ENCODE data around the gene TMEM266. TPM values are rescaled to one million over a fixed set of nuclear protein-coding genes. Genes with fewer than 3 reads are reported as not detected.

TMEM266 gene
- total RNA-seq, 1 donor, result under 0.01 TPM

DNA sequence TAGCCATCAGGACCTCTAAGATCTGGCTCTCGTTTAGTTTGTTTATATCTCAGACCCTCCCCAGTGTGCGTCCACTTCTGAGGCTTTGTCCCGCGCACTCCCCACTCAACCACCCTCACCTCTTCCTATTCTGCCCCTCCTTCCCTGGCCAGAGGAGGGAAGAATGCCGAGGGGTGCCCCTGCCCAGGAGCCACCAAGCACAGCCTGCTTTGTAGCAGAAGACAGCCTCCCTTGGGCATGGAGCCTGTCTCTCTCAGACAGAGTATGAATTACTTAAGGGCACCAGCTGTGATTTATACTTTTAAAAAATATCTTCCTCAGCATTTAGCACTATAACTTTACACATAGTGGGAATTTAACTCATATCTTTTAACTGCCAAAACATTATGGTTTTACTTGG is 6.0 kb downstream of the TMEM266 start:
- no peak for TF ChIP-seq CTCF (IDR thresholded peaks at IDR 0.05; ENCODE audit: insufficient read depth, low read depth, low read length)
- H3K4me3 ChIP-seq (ENCODE audit: low read depth, low read length), result no peak overlapping the region
- no peak for DNase-seq (ENCODE audit: low read depth)

GRCh38 chr15:76070192-76070591 is 10.4 kb downstream of the TMEM266 start:
- no peak for TF ChIP-seq CTCF (IDR thresholded peaks at IDR 0.05; ENCODE audit: insufficient read depth, low read depth, low read length)
- H3K4me3 ChIP-seq (ENCODE audit: low read depth, low read length), result no peak overlapping the region
- DNase-seq (ENCODE audit: low read depth), result no peak

DNA sequence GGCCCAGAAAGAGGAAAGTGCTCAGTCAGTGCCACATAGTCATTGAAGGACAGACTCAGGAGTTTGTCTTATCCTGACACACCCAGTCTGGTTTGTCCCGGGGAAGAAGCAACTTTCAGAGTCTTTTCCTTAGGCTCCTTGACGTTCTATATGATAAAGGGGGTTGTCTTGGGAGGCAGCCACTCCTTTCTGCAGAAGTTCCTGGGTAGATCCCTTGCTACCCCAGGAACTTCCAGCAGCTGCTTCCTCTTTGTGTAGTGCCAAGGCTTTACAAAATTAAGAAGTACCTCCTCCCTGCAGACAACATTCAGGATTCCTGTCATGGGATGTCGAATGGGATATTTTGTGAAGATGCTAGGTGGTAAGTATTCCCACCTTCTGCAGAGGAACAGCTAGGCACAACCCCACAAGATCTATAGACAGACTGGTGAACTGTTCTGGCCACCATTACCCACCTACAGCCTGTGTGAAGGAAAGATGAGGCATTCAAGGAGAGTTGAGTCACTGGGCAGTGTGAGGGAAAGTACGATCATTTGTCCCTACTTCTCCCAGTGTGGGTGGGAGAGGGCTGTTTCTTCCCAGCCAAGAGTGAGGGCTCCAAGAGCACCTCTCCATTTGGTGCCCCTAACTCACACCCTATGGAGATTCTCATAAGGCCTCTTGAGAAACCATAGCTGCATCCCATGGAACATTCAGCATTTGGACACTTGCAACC is 11.3 kb downstream of the TMEM266 start:
- DNase-seq (ENCODE audit: low read depth), result no peak
- no peak overlapping the region for H3K4me3 ChIP-seq (ENCODE audit: low read depth, low read length)
- no peak for TF ChIP-seq CTCF (IDR thresholded peaks at IDR 0.05; ENCODE audit: insufficient read depth, low read depth, low read length)

- TF ChIP-seq CTCF (IDR thresholded peaks at IDR 0.05; ENCODE audit: insufficient read depth, low read depth, low read length), result no peak
- no peak overlapping the region for H3K4me3 ChIP-seq (ENCODE audit: low read depth, low read length)
- no peak for DNase-seq (ENCODE audit: low read depth)
These were observed 12.0 kb downstream of the TMEM266 start for GRCh38 chr15:76071806-76072205.

- DNase-seq (ENCODE audit: low read depth), result no peak
- H3K4me3 ChIP-seq (ENCODE audit: low read depth, low read length), result no peak overlapping the region
- no peak for TF ChIP-seq CTCF (IDR thresholded peaks at IDR 0.05; ENCODE audit: insufficient read depth, low read depth, low read length)
These were observed 13.8 kb downstream of the TMEM266 start for GRCh38 chr15:76073554-76073953.

DNA sequence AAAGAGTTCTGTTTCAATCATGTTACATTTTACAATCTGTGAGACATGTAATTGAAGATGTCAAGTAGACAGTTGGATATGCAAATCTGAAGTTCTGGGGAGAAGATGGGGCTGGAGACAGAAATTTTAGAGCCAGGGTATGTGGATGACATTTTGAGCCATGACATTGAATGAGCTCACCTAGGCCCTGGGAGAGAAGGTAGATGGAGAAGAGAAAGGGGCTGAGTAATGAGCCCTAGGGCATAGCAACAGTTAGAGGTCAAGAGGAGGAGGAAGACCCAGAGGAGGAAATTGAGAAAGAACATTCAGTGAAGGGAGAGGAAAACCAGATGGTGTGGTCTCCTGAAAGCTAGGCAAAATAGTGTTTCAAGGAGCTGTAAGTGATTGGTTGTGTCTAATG is 15.3 kb downstream of the TMEM266 start:
- no peak for DNase-seq (ENCODE audit: low read depth)
- no peak overlapping the region for H3K4me3 ChIP-seq (ENCODE audit: low read depth, low read length)
- no peak for TF ChIP-seq CTCF (IDR thresholded peaks at IDR 0.05; ENCODE audit: insufficient read depth, low read depth, low read length)

All from fibroblast of villous mesenchyme (primary cell).